Nephron progenitor cell (in vitro differentiated cells): Measurements from ENCODE around the gene HOATZ.

Source experiments
- DNase-seq: peaks from one replicate; pipeline ENCODE4 v3.0.0; 2021
- H3K27ac Mint-ChIP-seq: 2 replicates; pipeline ENCODE4 v1.8.0; 2021; ENCODE audit warnings: mild to moderate bottlenecking, moderate library complexity, mixed read lengths
- H3K27me3 Mint-ChIP-seq: 2 replicates; pipeline ENCODE4 v1.8.0; 2021; ENCODE audit warnings: mild to moderate bottlenecking, low read depth, mixed read lengths; ENCODE audit not compliant: poor library complexity
- H3K36me3 Mint-ChIP-seq: 2 replicates; pipeline ENCODE4 v1.8.0; 2021; ENCODE audit warnings: low read depth, mixed read lengths
- H3K4me1 Mint-ChIP-seq: 2 replicates; pipeline ENCODE4 v1.8.0; 2021; ENCODE audit warnings: mixed read lengths
- H3K4me3 Mint-ChIP-seq: 2 replicates; pipeline ENCODE4 v1.8.0; 2021; ENCODE audit warnings: mild to moderate bottlenecking, moderate library complexity, mixed read lengths
- H3K9me3 Mint-ChIP-seq: 2 replicates; pipeline ENCODE4 v1.8.0; 2021; ENCODE audit warnings: mild to moderate bottlenecking, moderate library complexity, mixed read lengths
- CTCF ChIP-seq: fragments of 200-600 bp; sonication (generic); IDR thresholded peaks from 2 replicates; pipeline ENCODE4 v1.5.0; 2021; ENCODE audit warnings: antibody characterized with exemption

Gene HOATZ

GRCh38 chr11:111523343-111523742, 8.8 kb downstream of the HOATZ start:
- no peaks in the 10 kb centered on the region for H3K27me3 Mint-ChIP-seq
- no peak overlapping the region for H3K27ac Mint-ChIP-seq
- TF ChIP-seq CTCF, result no peak
- DNase-seq, result no peak
- no peaks in the 10 kb centered on the region for H3K9me3 Mint-ChIP-seq
- no peak overlapping the region for H3K4me3 Mint-ChIP-seq
- no peaks in the 10 kb centered on the region for H3K4me1 Mint-ChIP-seq
- H3K36me3 Mint-ChIP-seq, result no peaks in the 10 kb centered on the region

- no peak for DNase-seq
- TF ChIP-seq CTCF, result no peak
- Mint-ChIP-seq H3K27ac (no peak overlapping the region), H3K4me3 (no peak overlapping the region), H3K9me3 (no peaks in the 10 kb centered on the region), H3K27me3 (no peaks in the 10 kb centered on the region), H3K36me3 (no peaks in the 10 kb centered on the region), H3K4me1 (no peaks in the 10 kb centered on the region)
Observed at GRCh38 chr11:111524056-111524455, 9.5 kb downstream of the HOATZ start.

GRCh38 chr11:111525456-111525855, 10.9 kb downstream of the HOATZ start:
- Mint-ChIP-seq H3K27me3 (no peaks in the 10 kb centered on the region), H3K36me3 (no peaks in the 10 kb centered on the region), H3K9me3 (no peaks in the 10 kb centered on the region), H3K4me1 (no peaks in the 10 kb centered on the region), H3K4me3 (no peak overlapping the region), H3K27ac (no peak overlapping the region)
- DNase-seq, result no peak
- TF ChIP-seq CTCF, result no peak

- no peak for DNase-seq
- H3K4me1 Mint-ChIP-seq, result no peaks in the 10 kb centered on the region
- TF ChIP-seq CTCF, result no peak
- H3K36me3 Mint-ChIP-seq, result no peaks in the 10 kb centered on the region
- no peaks in the 10 kb centered on the region for H3K9me3 Mint-ChIP-seq
- no peak overlapping the region for H3K4me3 Mint-ChIP-seq
- H3K27ac Mint-ChIP-seq, result no peak overlapping the region
- no peaks in the 10 kb centered on the region for H3K27me3 Mint-ChIP-seq
Observed at GRCh38 chr11:111526501-111526900, 11.9 kb downstream of the HOATZ start.

- TF ChIP-seq CTCF, result no peak
- no peaks in the 10 kb centered on the region for H3K4me1 Mint-ChIP-seq
- DNase-seq, result no peak
- no peak overlapping the region for H3K4me3 Mint-ChIP-seq
- no peaks in the 10 kb centered on the region for H3K36me3 Mint-ChIP-seq
- no peaks in the 10 kb centered on the region for H3K27me3 Mint-ChIP-seq
- H3K27ac Mint-ChIP-seq, result no peak overlapping the region
- no peaks in the 10 kb centered on the region for H3K9me3 Mint-ChIP-seq
Observed at GRCh38 chr11:111527279-111527678, 12.7 kb downstream of the HOATZ start.

GRCh38 chr11:111528557-111528956, 14.0 kb downstream of the HOATZ start:
- H3K4me3 Mint-ChIP-seq, result no peak overlapping the region
- no peak for DNase-seq
- no peaks in the 10 kb centered on the region for H3K9me3 Mint-ChIP-seq
- H3K36me3 Mint-ChIP-seq, result no peaks in the 10 kb centered on the region
- H3K4me1 Mint-ChIP-seq, result no peaks in the 10 kb centered on the region
- no peaks in the 10 kb centered on the region for H3K27me3 Mint-ChIP-seq
- TF ChIP-seq CTCF, result no peak
- H3K27ac Mint-ChIP-seq, result no peak overlapping the region
